GM04503 (cell line): ENCODE data around the gene RIOX2.
"Not testable (repeated sequence)": the region's sequence is repeated elsewhere in the genome, so short reads cannot be mapped to it uniquely, and the experiment has no call there.

ENCODE experiments used
- DNase-seq: peaks from one replicate; pipeline ENCODE4 v3.0.0-alpha.2; 2012; ENCODE audit warnings: low read depth

RIOX2 gene

DNA sequence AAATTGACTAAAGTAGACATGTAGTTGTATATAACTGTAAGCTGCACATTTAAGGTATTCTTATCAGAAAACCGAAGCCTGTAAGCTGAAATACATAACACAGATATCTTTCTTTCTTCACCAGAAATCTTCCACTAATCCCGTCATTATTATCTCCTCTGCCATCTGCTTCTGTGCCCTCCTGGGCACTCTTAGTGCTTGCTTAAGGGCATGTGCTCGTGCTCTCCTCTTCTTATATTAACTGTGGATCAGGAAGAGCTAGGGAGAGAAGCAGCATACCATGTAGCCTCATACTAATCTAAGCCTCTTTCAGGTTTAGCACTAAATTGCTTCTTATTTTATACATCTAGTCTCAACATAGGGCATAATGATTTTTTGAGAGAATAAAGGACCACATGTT is 60.8 kb downstream of the RIOX2 start:
- no peak for DNase-seq

DNA sequence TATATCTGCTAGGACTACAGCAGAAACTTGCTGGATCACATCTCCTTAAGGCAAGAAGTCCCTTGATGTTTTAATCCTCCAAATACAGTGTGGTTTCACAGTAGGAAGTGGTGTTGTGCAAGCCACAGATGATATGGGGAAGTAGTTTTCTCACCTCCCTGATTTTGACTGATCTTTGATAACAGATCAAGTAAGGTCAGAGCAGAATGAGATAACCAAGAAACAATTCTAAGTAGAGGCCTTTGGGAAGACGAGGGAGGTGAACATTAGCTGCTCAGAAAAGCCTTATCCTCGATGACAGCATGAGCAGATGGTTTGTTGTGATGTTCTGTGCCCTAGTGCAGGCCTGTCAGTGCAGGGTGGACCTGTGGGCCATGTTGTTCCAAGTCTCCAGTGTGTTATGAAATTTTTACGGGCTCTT is 61.3 kb downstream of the RIOX2 start:
- no peak for DNase-seq

DNA sequence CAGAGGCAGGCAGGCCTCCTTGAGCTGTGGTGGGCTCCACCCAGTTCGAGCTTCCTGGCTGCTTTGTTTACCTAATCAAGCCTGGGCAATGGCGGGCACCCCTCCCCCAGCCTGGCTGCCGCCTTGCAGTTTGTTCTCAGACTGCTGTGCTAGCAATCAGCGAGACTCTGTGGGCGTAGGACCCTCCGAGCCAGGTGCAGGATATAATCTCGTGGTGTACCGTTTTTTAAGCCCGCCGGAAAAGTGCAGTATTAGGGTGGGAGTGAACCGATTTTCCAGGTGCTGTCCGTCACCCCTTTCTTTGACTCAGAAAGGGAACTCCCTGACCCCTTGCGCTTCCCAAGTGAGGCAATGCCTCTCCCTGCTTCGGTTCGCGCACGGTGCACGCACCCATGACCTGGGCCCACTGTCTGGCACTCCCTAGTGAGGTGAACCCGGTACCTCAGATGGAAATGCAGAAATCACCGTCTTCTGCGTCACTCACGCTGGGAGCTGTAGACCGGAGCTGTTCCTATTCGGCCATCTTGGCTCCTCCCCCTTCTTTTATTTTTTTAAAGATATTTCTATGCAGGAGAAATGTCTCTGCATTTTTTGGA is 61.9 kb downstream of the RIOX2 start:
- not testable (repeated sequence) for DNase-seq

DNA sequence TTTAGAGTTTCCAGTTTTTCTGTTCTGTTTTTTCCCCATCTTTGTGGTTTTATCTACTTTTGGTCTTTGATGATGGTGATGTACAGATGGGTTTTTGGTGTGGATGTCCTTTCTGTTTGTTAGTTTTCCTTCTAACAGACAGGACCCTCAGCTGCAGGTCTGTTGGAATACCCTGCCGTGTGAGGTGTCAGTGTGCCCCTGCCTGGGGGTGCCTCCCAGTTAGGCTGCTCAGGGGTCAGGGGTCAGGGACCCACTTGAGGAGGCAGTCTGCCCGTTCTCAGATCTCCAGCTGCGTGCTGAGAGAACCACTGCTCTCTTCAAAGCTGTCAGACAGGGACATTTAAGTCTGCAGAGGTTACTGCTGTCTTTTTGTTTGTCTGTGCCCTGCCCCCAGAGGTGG is 62.4 kb downstream of the RIOX2 start:
- DNase-seq: not testable (repeated sequence)

DNA sequence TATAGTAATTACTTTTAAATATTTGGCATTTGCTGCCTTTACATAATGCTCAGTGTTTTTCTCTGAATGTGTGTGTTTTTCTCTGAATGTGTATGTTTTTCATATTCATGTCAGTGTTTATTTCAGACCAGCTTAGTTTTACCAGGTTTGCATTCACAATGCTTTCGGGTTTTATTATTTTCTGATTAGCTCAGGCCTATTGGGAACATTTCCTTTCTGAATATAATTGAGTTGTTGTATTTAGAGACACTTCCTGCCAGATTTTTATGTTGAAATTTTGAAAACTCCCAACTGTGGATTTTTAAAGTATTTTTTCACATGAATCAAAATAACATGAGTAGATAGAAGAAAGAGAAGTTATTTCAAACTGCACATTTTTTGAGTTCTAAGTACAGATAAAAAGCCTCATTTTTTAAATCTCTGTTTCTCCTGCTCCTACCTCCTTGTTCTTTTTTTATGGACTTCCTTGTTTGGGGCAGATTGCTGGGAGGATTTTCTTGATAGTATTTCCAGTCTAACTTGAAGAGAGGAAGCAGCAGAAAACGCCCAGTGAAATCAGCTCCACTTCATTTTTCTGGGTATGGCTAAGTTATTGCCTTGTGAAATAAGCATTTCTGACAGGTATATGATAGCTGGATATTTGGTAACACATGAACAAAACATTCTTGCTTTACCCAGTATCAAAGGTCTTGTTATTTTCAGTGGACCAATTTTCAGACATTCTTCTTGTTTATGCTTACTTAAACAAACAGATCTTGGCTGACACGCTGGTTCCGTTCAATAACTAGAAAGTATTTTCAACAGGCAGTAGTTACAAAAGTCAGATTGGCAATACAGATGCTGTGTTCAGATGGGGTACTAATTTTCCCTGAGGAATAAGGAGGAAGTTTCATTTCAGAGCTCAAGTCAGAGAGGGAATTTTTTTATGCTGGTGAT is 70.7 kb downstream of the RIOX2 start:
- DNase-seq: no peak

DNA sequence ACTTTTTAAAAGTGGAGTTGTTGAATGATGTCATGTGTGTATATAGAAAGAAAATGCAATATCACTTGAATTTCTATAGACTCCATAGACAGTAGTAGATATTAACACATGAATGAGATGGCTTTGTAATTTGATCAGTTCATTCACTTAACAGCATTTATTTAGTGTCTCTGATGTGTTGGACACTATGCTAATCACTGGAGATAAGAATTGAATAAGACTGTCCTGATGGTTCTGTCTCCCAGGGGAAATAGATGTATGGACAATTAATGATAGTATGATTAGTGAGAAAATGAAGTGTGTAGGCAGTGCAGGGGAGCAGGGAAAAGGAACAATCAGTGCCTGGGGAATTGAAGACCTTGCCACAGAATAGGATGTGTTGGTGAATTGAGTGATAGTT is 72.9 kb downstream of the RIOX2 start:
- no peak for DNase-seq

DNA sequence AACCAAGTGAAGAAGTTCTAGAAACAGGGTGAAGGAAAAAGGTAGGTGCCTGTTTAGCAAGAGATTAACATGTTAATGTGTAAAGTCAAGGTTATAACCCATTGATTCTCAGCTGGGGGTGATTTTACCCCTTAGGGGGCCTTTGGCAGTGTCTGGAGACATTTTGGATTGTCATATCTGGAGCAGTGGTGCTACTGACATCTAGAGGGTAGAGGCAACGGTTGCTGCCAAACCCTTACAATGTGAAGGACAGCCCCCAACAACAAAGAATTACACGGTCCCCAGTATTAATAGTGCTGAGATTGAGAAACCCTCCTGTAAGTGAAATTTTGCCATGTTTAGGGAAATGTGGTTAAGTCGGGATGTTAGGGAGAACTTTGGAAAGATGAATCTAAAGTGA is 75.7 kb downstream of the RIOX2 start:
- DNase-seq: no peak

DNA sequence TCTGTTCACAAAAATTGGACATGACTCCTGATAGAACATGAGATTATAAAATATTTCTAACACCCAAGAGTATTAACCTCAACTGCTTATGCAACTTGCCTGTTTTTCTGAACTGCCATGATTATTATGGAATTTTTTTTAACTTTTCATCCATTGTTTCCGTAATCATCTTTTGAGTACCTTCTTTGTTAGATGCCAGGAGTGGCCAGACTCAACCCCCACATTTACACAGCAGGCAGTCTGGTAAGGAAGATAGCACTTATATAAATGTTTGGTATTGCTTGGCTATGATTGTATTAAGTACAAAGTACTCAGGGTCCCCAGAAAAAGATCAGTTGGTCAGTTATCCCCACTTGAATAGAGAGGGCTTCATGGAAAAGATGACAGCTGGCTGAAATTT is 76.1 kb downstream of the RIOX2 start:
- no peak for DNase-seq

DNA sequence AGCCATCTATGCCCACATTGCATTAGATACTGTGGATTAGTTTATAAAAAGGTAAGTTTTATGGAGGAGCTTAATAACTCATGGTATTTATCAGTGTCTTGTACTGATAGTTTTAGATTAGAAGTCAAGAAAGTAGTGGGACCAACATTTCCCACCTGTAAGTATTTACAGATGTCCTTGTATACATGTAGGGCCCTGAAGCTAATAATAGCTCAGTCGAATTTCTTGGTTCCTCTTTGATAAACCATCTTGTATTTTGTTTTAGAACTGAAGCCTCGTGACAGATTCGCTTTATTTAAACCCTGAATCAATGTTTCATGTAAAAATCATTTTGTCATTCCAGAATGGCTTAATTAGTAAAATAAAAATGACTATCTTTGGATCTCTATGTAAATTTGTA is 77.0 kb downstream of the RIOX2 start:
- DNase-seq: no peak

DNA sequence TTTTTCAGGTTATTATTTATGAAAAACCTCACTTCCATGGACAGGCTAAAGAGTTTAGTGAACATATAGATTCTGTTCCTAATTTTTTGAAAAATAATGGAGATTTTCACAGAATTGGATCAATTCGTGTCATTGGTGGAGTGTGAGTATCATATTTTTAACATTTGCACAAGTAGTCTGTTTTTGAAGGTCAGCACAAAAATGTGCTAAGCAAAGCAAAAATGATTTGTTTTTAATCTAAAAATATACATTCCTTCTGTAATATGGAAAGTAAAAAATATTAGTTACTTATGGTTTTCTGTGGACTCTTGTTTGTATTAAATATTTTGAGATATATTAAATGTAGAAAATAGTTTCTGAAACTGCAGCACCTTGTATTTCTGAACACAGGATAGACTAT is 79.4 kb downstream of the RIOX2 start:
- no peak for DNase-seq
